HepG2 (cell line): ENCODE results near the gene TRIM28. TPM values are rescaled to one million over a fixed set of nuclear protein-coding genes. Genes with fewer than 3 reads are reported as not detected.

ENCODE experiments used
- ARHGAP35 ChIP-seq: sonication (generic); formaldehyde crosslinking; IDR thresholded peaks from 2 replicates; pipeline ENCODE4 v1.9.0; 2022; ENCODE audit warnings: mild to moderate bottlenecking, inconsistent platforms, moderate library complexity, missing genetic modification reagents, borderline replicate concordance
- CBX5 ChIP-seq: sonication (generic); formaldehyde crosslinking; IDR thresholded peaks from 2 replicates; pipeline ENCODE4 v1.4.0; 2020; ENCODE audit warnings: missing genetic modification reagents, borderline replicate concordance
- ELF1 ChIP-seq: sonication (generic); formaldehyde crosslinking; IDR thresholded peaks from 2 replicates; pipeline ENCODE4 v1.4.0; 2020; ENCODE audit warnings: missing genetic modification reagents
- HOXA5 ChIP-seq: sonication (generic); formaldehyde crosslinking; IDR thresholded peaks from 2 replicates; pipeline ENCODE4 v1.4.0; 2020; ENCODE audit warnings: missing genetic modification reagents
- HOXA9 ChIP-seq: sonication (generic); formaldehyde crosslinking; IDR thresholded peaks from 2 replicates; pipeline ENCODE4 v1.8.1; 2022; ENCODE audit warnings: missing genetic modification reagents, mild to moderate bottlenecking, moderate library complexity, borderline replicate concordance
- JARID2 ChIP-seq: sonication (generic); formaldehyde crosslinking; IDR thresholded peaks from 2 replicates; pipeline ENCODE4 v1.8.1; 2023; ENCODE audit warnings: missing genetic modification reagents, inconsistent platforms; ENCODE audit not compliant: insufficient replicate concordance
- NFKB2 ChIP-seq: sonication (generic); formaldehyde crosslinking; IDR thresholded peaks from 2 replicates; pipeline ENCODE4 v1.4.0; 2020; ENCODE audit warnings: missing genetic modification reagents, borderline replicate concordance
- PTBP1 ChIP-seq: fragments of 200-400 bp; formaldehyde crosslinking; IDR thresholded peaks from 2 replicates; pipeline ENCODE4 v1.6.1; 2018; ENCODE audit warnings: low read length, low read depth; ENCODE audit not compliant: poor library complexity, severe bottlenecking
- U2AF2 ChIP-seq: fragments of 200-400 bp; formaldehyde crosslinking; IDR thresholded peaks from 2 replicates; pipeline ENCODE4 v1.6.1; 2017; ENCODE audit warnings: low read depth, mild to moderate bottlenecking, low read length
- ZKSCAN5 ChIP-seq: sonication (generic); formaldehyde crosslinking; IDR thresholded peaks from 2 replicates; pipeline ENCODE4 v1.5.1; 2020; ENCODE audit warnings: mild to moderate bottlenecking, missing genetic modification reagents
- ZNF10 ChIP-seq: sonication (generic); formaldehyde crosslinking; IDR thresholded peaks from 2 replicates; pipeline ENCODE4 v1.4.0; 2020; ENCODE audit warnings: mild to moderate bottlenecking, low read depth, missing genetic modification reagents, borderline replicate concordance
- ZNF354B ChIP-seq: sonication (generic); formaldehyde crosslinking; IDR thresholded peaks from 2 replicates; pipeline ENCODE4 v1.8.0; 2022; ENCODE audit warnings: mild to moderate bottlenecking, missing genetic modification reagents
- ZNF430 ChIP-seq: sonication (generic); formaldehyde crosslinking; IDR thresholded peaks from 2 replicates; pipeline ENCODE4 v1.9.0; 2021; ENCODE audit warnings: mild to moderate bottlenecking, missing genetic modification reagents
- ZNF552 ChIP-seq: sonication (generic); formaldehyde crosslinking; IDR thresholded peaks from 2 replicates; pipeline ENCODE4 v1.9.0; 2022; ENCODE audit warnings: missing genetic modification reagents, mild to moderate bottlenecking, borderline replicate concordance
- ZNF564 ChIP-seq: sonication (generic); formaldehyde crosslinking; IDR thresholded peaks from 2 replicates; pipeline ENCODE4 v1.8.1; 2023; ENCODE audit warnings: mild to moderate bottlenecking, missing genetic modification reagents
- ZNF572 ChIP-seq: sonication (generic); formaldehyde crosslinking; IDR thresholded peaks from 2 replicates; pipeline ENCODE4 v1.5.1; 2020; ENCODE audit warnings: mild to moderate bottlenecking, missing genetic modification reagents
- ZNF761 ChIP-seq: sonication (generic); formaldehyde crosslinking; conservative IDR thresholded peaks from 2 replicates; pipeline ENCODE4 v1.4.0; 2020; ENCODE audit warnings: mild to moderate bottlenecking, missing genetic modification reagents
- polyA plus RNA-seq, 8 experiments: library from polyadenylated mRNA; depleted of rRNA in 3 of 8; stranded (reverse) in 7 of 8; unstranded in 1 of 8; fragments of >200 nt; fragmentation: Illumina TruSeq in 4 of 8; extraction: Trizol in 4 of 8; gene quantifications; 2 replicates each; pipeline versions ENCODE4 v1.2.1 to v1.2.3, GENCODE V29; 2011 to 2016; ENCODE audit warnings: low read depth in 4 of 8, missing spikeins in 1 of 8, mixed read lengths in 1 of 8; ENCODE audit not compliant: insufficient read depth in 1 of 8
- total RNA-seq, 5 experiments: library from RNA; depleted of rRNA; stranded (reverse); fragments of >200 nt; fragmentation: Illumina TruSeq; extraction: Trizol; gene quantifications; 2 replicates each; pipeline ENCODE4 v1.2.3, GENCODE V29; 2016; ENCODE audit warnings: low read depth in 1 of 5
- TF ChIP-seq, protein P1 (sequence below): fragments of 450-650 bp; IDR thresholded peaks from 2 replicates; pipeline ENCODE4 v1.6.1; 2017
- TF ChIP-seq, protein P2 (sequence below): sonication (generic); formaldehyde crosslinking; IDR thresholded peaks from 2 replicates; pipeline ENCODE4 v1.5.0; 2020; ENCODE audit warnings: missing genetic modification reagents, mild to moderate bottlenecking, borderline replicate concordance
- TF ChIP-seq, protein P3 (sequence below): sonication (generic); formaldehyde crosslinking; conservative IDR thresholded peaks from 2 replicates; pipeline ENCODE4 v1.4.0; 2020; ENCODE audit warnings: mild to moderate bottlenecking, missing genetic modification reagents, moderate library complexity
- TF ChIP-seq, protein P4 (sequence below): IDR thresholded peaks from 2 replicates; pipeline ENCODE4 v1.6.1; 2016; ENCODE audit warnings: missing genetic modification reagents, missing compliant biosample characterization
- TF ChIP-seq, protein P5 (sequence below): sonication (generic); formaldehyde crosslinking; IDR thresholded peaks from 2 replicates; pipeline ENCODE4 v1.4.0; 2020; ENCODE audit warnings: mild to moderate bottlenecking, missing genetic modification reagents

Gene TRIM28
- total and polyA plus RNA-seq, 2 of the 13 experiments (the other 11 are each of a cell fraction or from before 2014, with no cell fraction given): 361 to 439 TPM

DNA sequence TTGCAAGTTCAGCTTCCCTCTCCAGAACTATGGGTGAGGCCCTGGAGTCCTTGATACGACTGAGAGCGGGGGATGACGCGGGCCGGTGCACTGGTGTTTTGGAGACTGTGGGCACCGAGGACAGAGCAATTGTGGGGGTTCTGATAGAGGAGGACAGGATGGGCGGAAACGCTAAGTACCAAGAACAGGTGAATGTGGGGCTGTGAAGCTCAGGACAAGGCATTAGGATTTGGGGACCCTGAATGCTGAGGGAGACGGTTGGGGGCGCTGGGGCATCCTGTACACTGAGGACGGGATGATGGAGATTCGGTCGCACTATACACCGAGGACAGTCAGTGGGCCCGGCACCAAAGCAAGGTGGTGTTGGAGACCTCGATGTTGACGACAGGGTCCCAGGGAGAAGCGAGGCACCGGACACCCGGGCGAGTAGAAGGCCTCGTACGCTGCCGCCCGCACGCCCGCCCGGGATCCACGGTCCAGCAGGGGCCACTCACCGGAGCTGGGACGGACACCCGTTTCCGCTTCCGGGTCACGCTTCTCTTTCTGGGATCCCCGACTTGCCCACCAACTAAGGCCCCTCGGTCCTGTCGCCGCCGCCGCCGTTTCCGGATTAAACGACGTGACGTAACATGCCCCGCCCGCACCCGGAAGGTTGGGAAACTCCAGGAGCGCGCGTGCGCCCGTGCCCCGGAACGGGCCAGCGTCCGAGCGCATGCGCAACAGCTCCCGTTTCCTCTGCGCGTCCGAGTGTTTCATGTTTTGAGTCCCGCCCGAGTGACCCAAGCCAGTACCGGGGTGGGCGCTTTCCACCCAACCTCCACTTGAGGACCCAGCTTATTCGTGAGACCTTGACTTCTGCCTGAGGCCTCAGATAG, 10.9 kb downstream of the TRIM28 start, which contains the start of gene CHMP2A (continued):
- no peak for TF ChIP-seq ZNF564 (CRISPR knock-in tag)
- no peak for TF ChIP-seq ZNF354B (CRISPR knock-in tag)
- TF ChIP-seq ELF1 (CRISPR knock-in tag): peak; percentile 94
- TF ChIP-seq CBX5 (CRISPR knock-in tag): peak; percentile 16; the same call in 1 of the 2 replicates
- no peak for TF ChIP-seq ZNF572
- TF ChIP-seq ARHGAP35 (CRISPR knock-in tag): no peak
- no peak for TF ChIP-seq ZNF10 (CRISPR knock-in tag)
- TF ChIP-seq, protein P1, sequence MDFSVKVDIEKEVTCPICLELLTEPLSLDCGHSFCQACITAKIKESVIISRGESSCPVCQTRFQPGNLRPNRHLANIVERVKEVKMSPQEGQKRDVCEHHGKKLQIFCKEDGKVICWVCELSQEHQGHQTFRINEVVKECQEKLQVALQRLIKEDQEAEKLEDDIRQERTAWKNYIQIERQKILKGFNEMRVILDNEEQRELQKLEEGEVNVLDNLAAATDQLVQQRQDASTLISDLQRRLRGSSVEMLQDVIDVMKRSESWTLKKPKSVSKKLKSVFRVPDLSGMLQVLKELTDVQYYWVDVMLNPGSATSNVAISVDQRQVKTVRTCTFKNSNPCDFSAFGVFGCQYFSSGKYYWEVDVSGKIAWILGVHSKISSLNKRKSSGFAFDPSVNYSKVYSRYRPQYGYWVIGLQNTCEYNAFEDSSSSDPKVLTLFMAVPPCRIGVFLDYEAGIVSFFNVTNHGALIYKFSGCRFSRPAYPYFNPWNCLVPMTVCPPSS: no peak
- 0 out of 2 replicates have a peak, but pooled peaks have one; percentile 20 for TF ChIP-seq HOXA9 (CRISPR knock-in tag)
- TF ChIP-seq JARID2 (CRISPR knock-in tag): no peak
- peak; percentile 8; the same call in 1 of the 2 replicates for TF ChIP-seq ZNF430 (CRISPR knock-in tag)
- TF ChIP-seq U2AF2: no peak
- TF ChIP-seq ZNF552 (CRISPR knock-in tag): no peak
- TF ChIP-seq PTBP1: no peak
- no peak for TF ChIP-seq ZKSCAN5 (CRISPR knock-in tag)
- TF ChIP-seq, protein P2, sequence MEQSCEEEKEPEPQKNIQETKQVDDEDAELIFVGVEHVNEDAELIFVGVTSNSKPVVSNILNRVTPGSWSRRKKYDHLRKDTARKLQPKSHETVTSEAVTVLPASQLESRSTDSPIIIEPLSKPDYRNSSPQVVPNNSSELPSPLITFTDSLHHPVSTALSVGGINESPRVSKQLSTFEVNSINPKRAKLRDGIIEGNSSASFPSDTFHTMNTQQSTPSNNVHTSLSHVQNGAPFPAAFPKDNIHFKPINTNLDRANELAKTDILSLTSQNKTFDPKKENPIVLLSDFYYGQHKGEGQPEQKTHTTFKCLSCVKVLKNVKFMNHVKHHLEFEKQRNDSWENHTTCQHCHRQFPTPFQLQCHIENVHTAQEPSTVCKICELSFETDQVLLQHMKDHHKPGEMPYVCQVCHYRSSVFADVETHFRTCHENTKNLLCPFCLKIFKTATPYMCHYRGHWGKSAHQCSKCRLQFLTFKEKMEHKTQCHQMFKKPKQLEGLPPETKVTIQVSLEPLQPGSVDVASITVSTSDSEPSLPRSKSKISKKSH: 0 out of 2 replicates have a peak, but pooled peaks have one; percentile 8
- no peak for TF ChIP-seq HOXA5 (CRISPR knock-in tag)
- TF ChIP-seq, protein P3, sequence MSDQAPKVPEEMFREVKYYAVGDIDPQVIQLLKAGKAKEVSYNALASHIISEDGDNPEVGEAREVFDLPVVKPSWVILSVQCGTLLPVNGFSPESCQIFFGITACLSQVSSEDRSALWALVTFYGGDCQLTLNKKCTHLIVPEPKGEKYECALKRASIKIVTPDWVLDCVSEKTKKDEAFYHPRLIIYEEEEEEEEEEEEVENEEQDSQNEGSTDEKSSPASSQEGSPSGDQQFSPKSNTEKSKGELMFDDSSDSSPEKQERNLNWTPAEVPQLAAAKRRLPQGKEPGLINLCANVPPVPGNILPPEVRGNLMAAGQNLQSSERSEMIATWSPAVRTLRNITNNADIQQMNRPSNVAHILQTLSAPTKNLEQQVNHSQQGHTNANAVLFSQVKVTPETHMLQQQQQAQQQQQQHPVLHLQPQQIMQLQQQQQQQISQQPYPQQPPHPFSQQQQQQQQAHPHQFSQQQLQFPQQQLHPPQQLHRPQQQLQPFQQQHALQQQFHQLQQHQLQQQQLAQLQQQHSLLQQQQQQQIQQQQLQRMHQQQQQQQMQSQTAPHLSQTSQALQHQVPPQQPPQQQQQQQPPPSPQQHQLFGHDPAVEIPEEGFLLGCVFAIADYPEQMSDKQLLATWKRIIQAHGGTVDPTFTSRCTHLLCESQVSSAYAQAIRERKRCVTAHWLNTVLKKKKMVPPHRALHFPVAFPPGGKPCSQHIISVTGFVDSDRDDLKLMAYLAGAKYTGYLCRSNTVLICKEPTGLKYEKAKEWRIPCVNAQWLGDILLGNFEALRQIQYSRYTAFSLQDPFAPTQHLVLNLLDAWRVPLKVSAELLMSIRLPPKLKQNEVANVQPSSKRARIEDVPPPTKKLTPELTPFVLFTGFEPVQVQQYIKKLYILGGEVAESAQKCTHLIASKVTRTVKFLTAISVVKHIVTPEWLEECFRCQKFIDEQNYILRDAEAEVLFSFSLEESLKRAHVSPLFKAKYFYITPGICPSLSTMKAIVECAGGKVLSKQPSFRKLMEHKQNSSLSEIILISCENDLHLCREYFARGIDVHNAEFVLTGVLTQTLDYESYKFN (CRISPR knock-in tag): 0 out of 2 replicates have a peak, but pooled peaks have one; percentile 17
- TF ChIP-seq, protein P4, sequence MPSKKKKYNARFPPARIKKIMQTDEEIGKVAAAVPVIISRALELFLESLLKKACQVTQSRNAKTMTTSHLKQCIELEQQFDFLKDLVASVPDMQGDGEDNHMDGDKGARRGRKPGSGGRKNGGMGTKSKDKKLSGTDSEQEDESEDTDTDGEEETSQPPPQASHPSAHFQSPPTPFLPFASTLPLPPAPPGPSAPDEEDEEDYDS (CRISPR knock-in tag): no peak
- TF ChIP-seq ZNF761 (CRISPR knock-in tag): no peak
- 0 out of 2 replicates have a peak, but pooled peaks have one; percentile 18 for TF ChIP-seq NFKB2 (CRISPR knock-in tag)
- TF ChIP-seq, protein P5, sequence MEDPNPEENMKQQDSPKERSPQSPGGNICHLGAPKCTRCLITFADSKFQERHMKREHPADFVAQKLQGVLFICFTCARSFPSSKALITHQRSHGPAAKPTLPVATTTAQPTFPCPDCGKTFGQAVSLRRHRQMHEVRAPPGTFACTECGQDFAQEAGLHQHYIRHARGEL (CRISPR knock-in tag): no peak; the same call in 1 of the 2 replicates
